Measurements from ENCODE around the gene EIF4B. TPM values are rescaled to one million over a fixed set of nuclear protein-coding genes. Genes with fewer than 3 reads are reported as not detected.

The EIF4B gene
- polyA plus RNA-seq, 1 of the 3 experiments (the other 2 are of a cell fraction) = 267 TPM

DNA sequence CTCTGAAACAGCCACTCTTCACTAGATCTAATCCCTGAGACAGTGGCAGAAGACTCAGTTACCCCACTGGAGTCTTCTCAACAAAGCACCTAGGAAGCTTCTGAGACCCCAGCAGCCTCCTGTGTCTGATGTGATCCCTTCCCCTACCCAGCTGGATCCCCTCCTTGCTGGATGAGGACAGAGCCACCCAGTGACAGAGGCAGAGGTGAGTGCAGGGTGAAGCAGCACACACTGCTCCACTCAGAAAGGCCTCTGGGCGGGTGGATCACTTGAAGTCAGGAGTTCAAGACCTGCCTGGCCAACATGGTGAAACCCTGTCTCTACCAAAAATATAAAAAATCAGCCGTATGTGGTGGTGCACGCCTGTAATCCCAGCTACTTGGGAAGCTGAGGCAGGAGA, 70.2 kb downstream of the EIF4B start:
- CTCF ChIA-PET = interaction anchor here (1.1 to 8.8 kb wide), 5 partner anchors 9 to 83 kb away, joined by 3 to 130 read pairs (median 10); partner anchors contain the start of gene IGFBP6
- Histone ChIP-seq H3K9me3 (no peaks in the 10 kb centered on the region), H3K27me3 (ENCODE audit: insufficient read depth) (no peaks in the 10 kb centered on the region), H3K27ac (ENCODE audit: low read depth in 2 of 2, low read length in 1 of 2) (no peak overlapping the region), H4K20me1 (ENCODE audit: insufficient read depth) (no peaks in the 10 kb centered on the region), H3K4me3 (ENCODE audit: low read depth in 2 of 2, low read length in 1 of 2) (no peak overlapping the region), H3K4me1 (ENCODE audit: control insufficient read depth in 1 of 2, insufficient read depth in 2 of 2, low read depth in 1 of 2, low read length in 1 of 2) (peaks cover 26 to 28% of the 10 kb centered on the region in 2 experiments), H3F3A (replicated peaks; ENCODE audit: insufficient read depth) (peaks cover 22% of the 10 kb centered on the region), H3K79me2 (ENCODE audit: insufficient read depth) (peaks cover 38% of the 10 kb centered on the region), H3K4me2 (no peak overlapping the region), H3K36me3 (replicated peaks in 1 of 2; ENCODE audit: control insufficient read depth in 1 of 2, insufficient read depth in 2 of 2, low read length in 1 of 2) (peaks cover 15 to 21% of the 10 kb centered on the region in 2 experiments), H3K9ac (no peak overlapping the region), H2AFZ (ENCODE audit: low read depth) (no peak overlapping the region), H3K9me2 (no peaks in the 10 kb centered on the region)
- WGBS (ENCODE audit: low lambda C conversion rate) = 100% methylated on average over 3 of the region's 3 CpGs
- POLR2A ChIA-PET = no interaction called here
- DNase-seq = no peak
- no peak for TF ChIP-seq NFIC (IDR thresholded peaks at IDR 0.05; ENCODE audit: borderline replicate concordance)
- no peak for TF ChIP-seq FOSL2 (IDR thresholded peaks at IDR 0.05; ENCODE audit: borderline replicate concordance, low read depth)
- no peak for TF ChIP-seq FOXJ3 (CRISPR knock-in tag; IDR thresholded peaks at IDR 0.05)
- no peak for TF ChIP-seq FOXM1 (IDR thresholded peaks at IDR 0.05; ENCODE audit: low read depth)
- TF ChIP-seq NRF1 (IDR thresholded peaks at IDR 0.05; ENCODE audit: low read depth, low read length) = no peak
- TF ChIP-seq SMC3 (IDR thresholded peaks at IDR 0.05; ENCODE audit: low read depth, low read length) = no peak
- no peak for TF ChIP-seq MXI1 (IDR thresholded peaks at IDR 0.05; ENCODE audit: low read depth, low read length)
- no peak for TF ChIP-seq TAF1 (IDR thresholded peaks at IDR 0.05; ENCODE audit: borderline replicate concordance, low read depth, low read length)
- TF ChIP-seq GABPA (IDR thresholded peaks at IDR 0.05; ENCODE audit: low read depth) = no peak

DNA sequence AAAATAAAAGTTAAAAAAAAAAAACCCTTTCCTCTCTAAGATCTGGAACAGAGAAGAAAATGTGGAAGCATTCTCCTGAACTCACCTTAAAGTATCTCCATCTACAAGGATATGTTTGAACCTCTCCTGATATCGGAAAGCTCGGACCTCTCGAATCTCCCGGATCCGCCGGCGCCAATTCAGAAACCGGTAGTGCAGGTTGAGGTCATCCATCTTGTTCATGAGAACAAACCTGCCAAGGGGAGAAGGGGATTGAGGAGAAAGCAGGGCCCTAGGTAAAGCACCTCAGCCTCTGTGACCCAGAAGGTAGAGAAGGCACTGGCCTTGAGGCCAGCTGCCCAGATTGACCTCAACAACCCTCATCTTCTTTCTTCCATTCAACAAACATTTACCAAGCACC, 70.8 kb downstream of the EIF4B start:
- Histone ChIP-seq H2AFZ (ENCODE audit: low read depth) (no peak overlapping the region), H3K79me2 (ENCODE audit: insufficient read depth) (peaks cover 35% of the 10 kb centered on the region), H3K9ac (no peak overlapping the region), H3K4me1 (ENCODE audit: control insufficient read depth in 1 of 2, insufficient read depth in 2 of 2, low read depth in 1 of 2, low read length in 1 of 2) (peaks cover 20 to 22% of the 10 kb centered on the region in 2 experiments), H3K9me2 (no peaks in the 10 kb centered on the region), H3K36me3 (replicated peaks in 1 of 2; ENCODE audit: control insufficient read depth in 1 of 2, insufficient read depth in 2 of 2, low read length in 1 of 2) (peaks cover 15 to 21% of the 10 kb centered on the region in 2 experiments), H3K4me3 (ENCODE audit: low read depth in 2 of 2, low read length in 1 of 2) (no peak overlapping the region), H3K9me3 (no peaks in the 10 kb centered on the region), H3K27ac (ENCODE audit: low read depth in 2 of 2, low read length in 1 of 2) (no peak overlapping the region), H3F3A (replicated peaks; ENCODE audit: insufficient read depth) (peaks cover 20% of the 10 kb centered on the region), H4K20me1 (ENCODE audit: insufficient read depth) (no peaks in the 10 kb centered on the region), H3K4me2 (no peak overlapping the region), H3K27me3 (ENCODE audit: insufficient read depth) (no peaks in the 10 kb centered on the region)
- WGBS (ENCODE audit: low lambda C conversion rate) = 98% methylated on average over 8 of the region's 8 CpGs
- CTCF ChIA-PET = interaction anchor here (0.9 to 8.8 kb wide), 6 partner anchors 10 to 83 kb away, joined by 3 to 130 read pairs (median 8); partner anchors contain the start of gene IGFBP6
- TF ChIP-seq RXRA (IDR thresholded peaks at IDR 0.05; ENCODE audit: borderline replicate concordance, low read depth) (no peak), ELF1 (IDR thresholded peaks at IDR 0.05) (no peak), FOXM1 (IDR thresholded peaks at IDR 0.05; ENCODE audit: low read depth) (no peak), TEAD4 (IDR thresholded peaks at IDR 0.05; ENCODE audit: borderline replicate concordance, insufficient read depth) (no peak), YY1 (IDR thresholded peaks at IDR 0.05; ENCODE audit: low read depth) (no peak), POLR2AphosphoS5 (IDR thresholded peaks at IDR 0.05; ENCODE audit: low read depth, low read length) (no peak), CHD2 (IDR thresholded peaks at IDR 0.05; ENCODE audit: low read length, partially characterized antibody) (no peak), SMC3 (IDR thresholded peaks at IDR 0.05; ENCODE audit: low read depth, low read length) (no peak), RAD21 (IDR thresholded peaks at IDR 0.05; ENCODE audit: low read length) (no peak), JUND (IDR thresholded peaks at IDR 0.05) (no peak), SIN3A (IDR thresholded peaks at IDR 0.05; ENCODE audit: borderline replicate concordance, low read depth, low read length) (no peak)
- TF ChIP-seq, protein P1, sequence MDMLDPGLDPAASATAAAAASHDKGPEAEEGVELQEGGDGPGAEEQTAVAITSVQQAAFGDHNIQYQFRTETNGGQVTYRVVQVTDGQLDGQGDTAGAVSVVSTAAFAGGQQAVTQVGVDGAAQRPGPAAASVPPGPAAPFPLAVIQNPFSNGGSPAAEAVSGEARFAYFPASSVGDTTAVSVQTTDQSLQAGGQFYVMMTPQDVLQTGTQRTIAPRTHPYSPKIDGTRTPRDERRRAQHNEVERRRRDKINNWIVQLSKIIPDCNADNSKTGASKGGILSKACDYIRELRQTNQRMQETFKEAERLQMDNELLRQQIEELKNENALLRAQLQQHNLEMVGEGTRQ (IDR thresholded peaks at IDR 0.05; ENCODE audit: borderline replicate concordance, low read depth, low read length) = no peak
- TF ChIP-seq, protein P2, sequence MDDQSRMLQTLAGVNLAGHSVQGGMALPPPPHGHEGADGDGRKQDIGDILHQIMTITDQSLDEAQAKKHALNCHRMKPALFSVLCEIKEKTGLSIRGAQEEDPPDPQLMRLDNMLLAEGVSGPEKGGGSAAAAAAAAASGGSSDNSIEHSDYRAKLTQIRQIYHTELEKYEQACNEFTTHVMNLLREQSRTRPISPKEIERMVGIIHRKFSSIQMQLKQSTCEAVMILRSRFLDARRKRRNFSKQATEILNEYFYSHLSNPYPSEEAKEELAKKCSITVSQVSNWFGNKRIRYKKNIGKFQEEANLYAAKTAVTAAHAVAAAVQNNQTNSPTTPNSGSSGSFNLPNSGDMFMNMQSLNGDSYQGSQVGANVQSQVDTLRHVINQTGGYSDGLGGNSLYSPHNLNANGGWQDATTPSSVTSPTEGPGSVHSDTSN (IDR thresholded peaks at IDR 0.05) = no peak
- TF ChIP-seq, protein P3, sequence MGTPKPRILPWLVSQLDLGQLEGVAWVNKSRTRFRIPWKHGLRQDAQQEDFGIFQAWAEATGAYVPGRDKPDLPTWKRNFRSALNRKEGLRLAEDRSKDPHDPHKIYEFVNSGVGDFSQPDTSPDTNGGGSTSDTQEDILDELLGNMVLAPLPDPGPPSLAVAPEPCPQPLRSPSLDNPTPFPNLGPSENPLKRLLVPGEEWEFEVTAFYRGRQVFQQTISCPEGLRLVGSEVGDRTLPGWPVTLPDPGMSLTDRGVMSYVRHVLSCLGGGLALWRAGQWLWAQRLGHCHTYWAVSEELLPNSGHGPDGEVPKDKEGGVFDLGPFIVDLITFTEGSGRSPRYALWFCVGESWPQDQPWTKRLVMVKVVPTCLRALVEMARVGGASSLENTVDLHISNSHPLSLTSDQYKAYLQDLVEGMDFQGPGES (IDR thresholded peaks at IDR 0.05; ENCODE audit: low read depth, low read length) = no peak
- no peak for DNase-seq
- POLR2A ChIA-PET = interaction anchor here (1.3 kb wide), 1 partner anchor 19 kb away, joined by 4 read pairs; no protein-coding TSS in a partner anchor
